ENCODE data around the gene TOMM20.

Gene TOMM20

GRCh38 chr1:235113183-235113917, 15.3 kb downstream of the TOMM20 start:
- H3K4me3 ChIP-seq (ENCODE audit: low read length in 2 of 2), result no peak overlapping the region
- H3K4ac ChIP-seq (ENCODE audit: low read length), result no peak overlapping the region
- no peak overlapping the region for H3K23ac ChIP-seq (ENCODE audit: low read depth, low read length, poor library complexity)
- H2BK120ac ChIP-seq (ENCODE audit: low read depth, low read length), result no peak overlapping the region
- no peak overlapping the region for H2BK5ac ChIP-seq (ENCODE audit: low read length)
- peaks cover 28 to 96% of the 10 kb centered on the region in 2 donors for H3K36me3 ChIP-seq (replicated peaks in 1 of 2; ENCODE audit: control insufficient read depth in 2 of 2, insufficient read depth in 2 of 2, low read length in 2 of 2)
- no CpG with 5 or more reads among the region's 7 CpGs for WGBS, 2 donors (ENCODE audit: extremely low coverage in 2 of 2, insufficient read length in 2 of 2, insufficient replicate concordance in 1 of 2)
- no peak overlapping the region for H2AFZ ChIP-seq (ENCODE audit: low read length)
- H3K4me2 ChIP-seq (ENCODE audit: insufficient read depth, low read length, poor library complexity, severe bottlenecking), result no peak overlapping the region
- no peak overlapping the region for H4K91ac ChIP-seq (ENCODE audit: low read depth, low read length, poor library complexity)
- H3K9ac ChIP-seq (ENCODE audit: low read depth, low read length, poor library complexity), result no peak overlapping the region
- H4K8ac ChIP-seq (ENCODE audit: low read depth, low read length), result no peak overlapping the region
- no peak for DNase-seq (ENCODE audit: low spot score)
- H2AK5ac ChIP-seq (ENCODE audit: low read depth, low read length), result no peak overlapping the region
- H3K9me3 ChIP-seq (replicated peaks in 1 of 2; ENCODE audit: control insufficient read depth in 2 of 2, insufficient read depth in 1 of 2, low read depth in 1 of 2, low read length in 2 of 2), result peaks cover 0 to 2% of the 10 kb centered on the region in 2 donors
- no peaks in the 10 kb centered on the region for H3K79me1 ChIP-seq (ENCODE audit: low read depth, low read length)
- H3K18ac ChIP-seq (ENCODE audit: low read length), result no peak overlapping the region
- H2BK12ac ChIP-seq (ENCODE audit: low read length), result no peak overlapping the region
- no peak overlapping the region for H3K27ac ChIP-seq (replicated peaks; ENCODE audit: low read length)
- H2BK15ac ChIP-seq (ENCODE audit: low read length), result no peak overlapping the region
- no peaks in the 10 kb centered on the region for H3K27me3 ChIP-seq (ENCODE audit: control insufficient read depth in 3 of 3, insufficient read depth in 3 of 3, low read depth in 1 of 3, low read length in 3 of 3)
- H3K4me1 ChIP-seq (ENCODE audit: control insufficient read depth in 2 of 2, insufficient read depth in 1 of 2, low read depth in 1 of 2, low read length in 2 of 2), result no peaks in the 10 kb centered on the region
- H3K14ac ChIP-seq (ENCODE audit: low read length), result no peak overlapping the region

GRCh38 chr1:235112297-235113182, 16.1 kb downstream of the TOMM20 start:
- H3K18ac ChIP-seq (ENCODE audit: low read length), result no peak overlapping the region
- H4K8ac ChIP-seq (ENCODE audit: low read depth, low read length), result no peak overlapping the region
- H3K14ac ChIP-seq (ENCODE audit: low read length), result no peak overlapping the region
- H2BK15ac ChIP-seq (ENCODE audit: low read length), result no peak overlapping the region
- no peak overlapping the region for H3K9ac ChIP-seq (ENCODE audit: low read depth, low read length, poor library complexity)
- no peak overlapping the region for H3K27ac ChIP-seq (replicated peaks; ENCODE audit: low read length)
- H3K9me3 ChIP-seq (replicated peaks in 1 of 2; ENCODE audit: control insufficient read depth in 2 of 2, insufficient read depth in 1 of 2, low read depth in 1 of 2, low read length in 2 of 2), result peaks cover 0 to 2% of the 10 kb centered on the region in 2 donors
- H3K4ac ChIP-seq (ENCODE audit: low read length), result no peak overlapping the region
- no peaks in the 10 kb centered on the region for H3K4me1 ChIP-seq (ENCODE audit: control insufficient read depth in 2 of 2, insufficient read depth in 1 of 2, low read depth in 1 of 2, low read length in 2 of 2)
- no peaks in the 10 kb centered on the region for H3K79me1 ChIP-seq (ENCODE audit: low read depth, low read length)
- H2BK12ac ChIP-seq (ENCODE audit: low read length), result no peak overlapping the region
- H3K4me3 ChIP-seq (ENCODE audit: low read length in 2 of 2), result no peak overlapping the region
- no peak overlapping the region for H4K91ac ChIP-seq (ENCODE audit: low read depth, low read length, poor library complexity)
- H2AFZ ChIP-seq (ENCODE audit: low read length), result no peak overlapping the region
- H2BK5ac ChIP-seq (ENCODE audit: low read length), result no peak overlapping the region
- no peaks in the 10 kb centered on the region for H3K27me3 ChIP-seq (ENCODE audit: control insufficient read depth in 3 of 3, insufficient read depth in 3 of 3, low read depth in 1 of 3, low read length in 3 of 3)
- WGBS, 2 donors (ENCODE audit: extremely low coverage in 2 of 2, insufficient read length in 2 of 2, insufficient replicate concordance in 1 of 2), result no CpG with 5 or more reads among the region's 6 CpGs
- no peak overlapping the region for H3K4me2 ChIP-seq (ENCODE audit: insufficient read depth, low read length, poor library complexity, severe bottlenecking)
- no peak overlapping the region for H3K23ac ChIP-seq (ENCODE audit: low read depth, low read length, poor library complexity)
- DNase-seq (ENCODE audit: low spot score), result no peak
- H3K36me3 ChIP-seq (replicated peaks in 1 of 2; ENCODE audit: control insufficient read depth in 2 of 2, insufficient read depth in 2 of 2, low read length in 2 of 2), result peaks cover 20 to 96% of the 10 kb centered on the region in 2 donors
- no peak overlapping the region for H2BK120ac ChIP-seq (ENCODE audit: low read depth, low read length)
- H2AK5ac ChIP-seq (ENCODE audit: low read depth, low read length), result no peak overlapping the region

- Histone ChIP-seq H3K4me1 (ENCODE audit: control insufficient read depth in 2 of 2, insufficient read depth in 1 of 2, low read depth in 1 of 2, low read length in 2 of 2) (no peaks in the 10 kb centered on the region), H3K4ac (ENCODE audit: low read length) (no peak overlapping the region), H2AFZ (ENCODE audit: low read length) (no peak overlapping the region), H2BK120ac (ENCODE audit: low read depth, low read length) (no peak overlapping the region), H3K79me1 (ENCODE audit: low read depth, low read length) (no peaks in the 10 kb centered on the region), H3K14ac (ENCODE audit: low read length) (no peak overlapping the region), H4K91ac (ENCODE audit: low read depth, low read length, poor library complexity) (no peak overlapping the region), H3K4me3 (ENCODE audit: low read length in 2 of 2) (no peak overlapping the region), H3K36me3 (replicated peaks in 1 of 2; ENCODE audit: control insufficient read depth in 2 of 2, insufficient read depth in 2 of 2, low read length in 2 of 2) (peaks cover 18 to 92% of the 10 kb centered on the region in 2 donors), H2BK15ac (ENCODE audit: low read length) (no peak overlapping the region), H2BK5ac (ENCODE audit: low read length) (no peak overlapping the region), H3K23ac (ENCODE audit: low read depth, low read length, poor library complexity) (no peak overlapping the region), H3K27me3 (ENCODE audit: control insufficient read depth in 3 of 3, insufficient read depth in 3 of 3, low read depth in 1 of 3, low read length in 3 of 3) (no peaks in the 10 kb centered on the region), H2AK5ac (ENCODE audit: low read depth, low read length) (no peak overlapping the region), H2BK12ac (ENCODE audit: low read length) (no peak overlapping the region), H3K18ac (ENCODE audit: low read length) (no peak overlapping the region), H4K8ac (ENCODE audit: low read depth, low read length) (no peak overlapping the region), H3K27ac (replicated peaks; ENCODE audit: low read length) (no peak overlapping the region), H3K9me3 (replicated peaks in 1 of 2; ENCODE audit: control insufficient read depth in 2 of 2, insufficient read depth in 1 of 2, low read depth in 1 of 2, low read length in 2 of 2) (peaks cover 0 to 2% of the 10 kb centered on the region in 2 donors), H3K9ac (ENCODE audit: low read depth, low read length, poor library complexity) (no peak overlapping the region), H3K4me2 (ENCODE audit: insufficient read depth, low read length, poor library complexity, severe bottlenecking) (no peak overlapping the region)
- no CpG with 5 or more reads among the region's 3 CpGs for WGBS, 2 donors (ENCODE audit: extremely low coverage in 2 of 2, insufficient read length in 2 of 2, insufficient replicate concordance in 1 of 2)
- no peak for DNase-seq (ENCODE audit: low spot score)
Observed at GRCh38 chr1:235111107-235111506, 17.5 kb downstream of the TOMM20 start.

- no peak overlapping the region for H2AFZ ChIP-seq (ENCODE audit: low read length)
- H3K14ac ChIP-seq (ENCODE audit: low read length), result no peak overlapping the region
- H3K4me1 ChIP-seq (ENCODE audit: control insufficient read depth in 2 of 2, insufficient read depth in 1 of 2, low read depth in 1 of 2, low read length in 2 of 2), result peaks cover 0 to 6% of the 10 kb centered on the region in 2 donors
- H2BK15ac ChIP-seq (ENCODE audit: low read length), result no peak overlapping the region
- DNase-seq (ENCODE audit: low spot score), result no peak
- no CpG with 5 or more reads among the region's 11 CpGs for WGBS, 2 donors (ENCODE audit: extremely low coverage in 2 of 2, insufficient read length in 2 of 2, insufficient replicate concordance in 1 of 2)
- H3K4me3 ChIP-seq (ENCODE audit: low read length in 2 of 2), result no peak overlapping the region
- no peak overlapping the region for H3K27ac ChIP-seq (replicated peaks; ENCODE audit: low read length)
- no peak overlapping the region for H4K8ac ChIP-seq (ENCODE audit: low read depth, low read length)
- no peak overlapping the region for H2AK5ac ChIP-seq (ENCODE audit: low read depth, low read length)
- H3K4me2 ChIP-seq (ENCODE audit: insufficient read depth, low read length, poor library complexity, severe bottlenecking), result no peak overlapping the region
- no peak overlapping the region for H3K4ac ChIP-seq (ENCODE audit: low read length)
- no peak overlapping the region for H4K91ac ChIP-seq (ENCODE audit: low read depth, low read length, poor library complexity)
- peaks cover 12 to 71% of the 10 kb centered on the region in 2 donors for H3K36me3 ChIP-seq (replicated peaks in 1 of 2; ENCODE audit: control insufficient read depth in 2 of 2, insufficient read depth in 2 of 2, low read length in 2 of 2)
- no peak overlapping the region for H3K23ac ChIP-seq (ENCODE audit: low read depth, low read length, poor library complexity)
- no peak overlapping the region for H3K18ac ChIP-seq (ENCODE audit: low read length)
- H2BK12ac ChIP-seq (ENCODE audit: low read length), result no peak overlapping the region
- no peaks in the 10 kb centered on the region for H3K9me3 ChIP-seq (replicated peaks in 1 of 2; ENCODE audit: control insufficient read depth in 2 of 2, insufficient read depth in 1 of 2, low read depth in 1 of 2, low read length in 2 of 2)
- H3K9ac ChIP-seq (ENCODE audit: low read depth, low read length, poor library complexity), result no peak overlapping the region
- no peak overlapping the region for H2BK120ac ChIP-seq (ENCODE audit: low read depth, low read length)
- H3K79me1 ChIP-seq (ENCODE audit: low read depth, low read length), result no peaks in the 10 kb centered on the region
- H3K27me3 ChIP-seq (ENCODE audit: control insufficient read depth in 3 of 3, insufficient read depth in 3 of 3, low read depth in 1 of 3, low read length in 3 of 3), result no peaks in the 10 kb centered on the region
- no peak overlapping the region for H2BK5ac ChIP-seq (ENCODE audit: low read length)
Observed at GRCh38 chr1:235108876-235109275, 19.8 kb downstream of the TOMM20 start.

All from neuronal stem cell (in vitro differentiated cells).